Esophagus muscularis mucosa (tissue), 4 donors: ENCODE measurements around the gene EIF3L. TPM values are rescaled to one million over a fixed set of nuclear protein-coding genes. Genes with fewer than 3 reads are reported as not detected.

Experiments
- DNase-seq: peaks from one replicate; pipeline ENCODE4 v3.0.0-alpha.2; 2017; ENCODE audit errors: extremely low spot score
- H3K27ac ChIP-seq, 4 donors: fragments of 200-600 bp; sonication (generic); replicated peaks in 1 of 4; 1 replicate in 3 of 4; 2 replicates in 1 of 4; pipeline ENCODE4 v1.5.1; 2016 to 2019; ENCODE audit warnings: mild to moderate bottlenecking in 1 of 4
- H3K27me3 ChIP-seq, 4 donors: fragments of 200-600 bp; sonication (generic); one replicate each; pipeline versions ENCODE4 v1.5.1 to v1.6.0; 2016 to 2019
- H3K36me3 ChIP-seq, 4 donors: fragments of 200-600 bp; sonication (generic); one replicate each; pipeline ENCODE4 v1.5.1; 2016 to 2019
- H3K4me1 ChIP-seq, 4 donors: fragments of 200-600 bp; sonication (generic); one replicate each; pipeline ENCODE4 v1.5.1; 2016 to 2019
- H3K4me3 ChIP-seq, 4 donors: fragments of 200-600 bp; sonication (generic); 1 replicate in 2 of 4; 2 replicates in 2 of 4; pipeline ENCODE4 v1.5.1; 2016 to 2019; ENCODE audit warnings: mild to moderate bottlenecking in 4 of 4, moderate library complexity in 1 of 4
- H3K9me3 ChIP-seq, 4 donors: fragments of 200-600 bp; sonication (generic); 1 replicate in 3 of 4; 2 replicates in 1 of 4; pipeline ENCODE4 v1.5.1; 2016 to 2019
- CTCF ChIP-seq, 3 experiments: fragments of 200-600 bp in 2 of 3; fragments of 450-650 bp in 1 of 3; sonication (generic) in 2 of 3; IDR thresholded peaks; one replicate each; pipeline ENCODE4 v1.5.1; 2017 to 2019; ENCODE audit warnings: antibody characterized with exemption in 3 of 3, mild to moderate bottlenecking in 2 of 3, moderate library complexity in 1 of 3
- EP300 ChIP-seq: sonication (generic); formaldehyde crosslinking; IDR thresholded peaks from one replicate; pipeline ENCODE4 v1.6.1; 2017; ENCODE audit warnings: antibody characterized with exemption
- POLR2A ChIP-seq: fragments of 450-650 bp; IDR thresholded peaks from one replicate; pipeline ENCODE4 v1.6.1; 2017; ENCODE audit warnings: antibody characterized with exemption, moderate library complexity, mild to moderate bottlenecking, low read depth
- POLR2AphosphoS5 ChIP-seq, 2 donors: sonication (generic); formaldehyde crosslinking; IDR thresholded peaks; one replicate each; pipeline ENCODE4 v1.6.1; 2017; ENCODE audit warnings: antibody characterized with exemption in 2 of 2
- WGBS: methylation state at CpG from one replicate; pipeline ENCODE4 v1.1.5; 2018; 5-methylcytosine and 5-hydroxymethylcytosine counted together
- intact Hi-C: fragments of 100-400 bp; cut with DNase I; formaldehyde crosslinking; loops from one replicate; pipeline ENCODE4 v1.15.1; 2023
- total RNA-seq, 4 donors: library from RNA; depleted of rRNA; stranded (reverse); fragments of >200 nt; gene quantifications; one replicate each; pipeline versions ENCODE4 v1.1.0 to v1.2.1, GENCODE V29; 2016

Gene EIF3L
- total RNA-seq, 4 donors from 2014 or later = 348 to 494 (median 425) TPM

GRCh38 chr22:37910890-37911672, 61.9 kb downstream of the EIF3L start:
- 33% methylated on average over 7 of the region's 15 CpGs for whole genome bisulfite sequencing
- no peak for TF ChIP-seq CTCF (IDR thresholded peaks at IDR 0.05)
- peak; percentile 56 to 80 for TF ChIP-seq POLR2AphosphoS5 (IDR thresholded peaks at IDR 0.05)
- TF ChIP-seq POLR2A = no peak
- no peaks in the 10 kb centered on the region for H3K9me3 ChIP-seq
- H3K27ac ChIP-seq = peak overlapping the region; percentile 95 to 96 (median 96)
- H3K27me3 ChIP-seq = no peaks in the 10 kb centered on the region
- H3K4me3 ChIP-seq = peak overlapping the region; percentile 15 to 26 (median 20)
- intact Hi-C loops = no loop called here
- H3K36me3 ChIP-seq = peaks cover 21 to 44% (median 39%) of the 10 kb centered on the region in 4 donors
- H3K4me1 ChIP-seq = peaks cover 42 to 80% (median 64%) of the 10 kb centered on the region in 4 donors
- no peak for DNase-seq

- TF ChIP-seq POLR2A (no peak), EP300 (no peak)
- Histone ChIP-seq H3K36me3 (peaks cover 26 to 50% (median 45%) of the 10 kb centered on the region in 4 donors), H3K4me1 (peaks cover 41 to 84% (median 66%) of the 10 kb centered on the region in 4 donors), H3K4me3 (peak overlapping the region in 2 of 4 donors; percentile 15 to 26), H3K27me3 (no peaks in the 10 kb centered on the region), H3K9me3 (no peaks in the 10 kb centered on the region), H3K27ac (peak overlapping the region; percentile 95 to 96 (median 96))
- DNase-seq = no peak
- intact Hi-C loops = no loop called here
- 50% methylated on average over 8 of the region's 8 CpGs for WGBS
Observed at GRCh38 chr22:37911697-37912096, 62.5 kb downstream of the EIF3L start.

- Histone ChIP-seq H3K4me3 (no peak overlapping the region), H3K4me1 (peaks cover 37 to 84% (median 62%) of the 10 kb centered on the region in 4 donors), H3K36me3 (peaks cover 31 to 55% (median 50%) of the 10 kb centered on the region in 4 donors), H3K9me3 (no peaks in the 10 kb centered on the region), H3K27ac (peak overlapping the region; percentile 95 to 96 (median 96)), H3K27me3 (no peaks in the 10 kb centered on the region)
- no peak for DNase-seq
- no peak for TF ChIP-seq CTCF (IDR thresholded peaks at IDR 0.05)
- TF ChIP-seq POLR2A = no peak
- TF ChIP-seq EP300 = no peak
- no peak for TF ChIP-seq POLR2AphosphoS5 (IDR thresholded peaks at IDR 0.05)
- intact Hi-C loops = no loop called here
- WGBS = 84% methylated on average over 8 of the region's 8 CpGs
Observed at GRCh38 chr22:37912171-37912570, 63.0 kb downstream of the EIF3L start.

- no peaks in the 10 kb centered on the region for H3K9me3 ChIP-seq
- H3K27ac ChIP-seq = peak overlapping the region; percentile 95 to 96 (median 96)
Observed at GRCh38 chr22:37913233-37913721, 64.1 kb downstream of the EIF3L start.

More at GRCh38 chr22:37913233-37913721, 64.1 kb downstream of the EIF3L start:
- DNase-seq = no peak
- Histone ChIP-seq H3K36me3 (peaks cover 37 to 66% (median 61%) of the 10 kb centered on the region in 4 donors), H3K4me3 (no peak overlapping the region), H3K27me3 (no peaks in the 10 kb centered on the region), H3K4me1 (peaks cover 33 to 81% (median 54%) of the 10 kb centered on the region in 4 donors)
- WGBS = 47% methylated on average over 6 of the region's 7 CpGs
- intact Hi-C loops = no loop called here
- TF ChIP-seq CTCF (IDR thresholded peaks at IDR 0.05) (no peak), POLR2AphosphoS5 (IDR thresholded peaks at IDR 0.05) (no peak), POLR2A (no peak), EP300 (no peak)
